Non-pigmented ciliary epithelial cell (primary cell): Measurements from ENCODE around the gene SUDS3.
"Not testable (repeated sequence)": the region's sequence is repeated elsewhere in the genome, so short reads cannot be mapped to it uniquely, and the experiment has no call there.

Experiments used
- DNase-seq: peaks from one replicate; pipeline ENCODE4 v3.0.0-alpha.2; 2010; ENCODE audit warnings: low read depth

Gene SUDS3, protein sequence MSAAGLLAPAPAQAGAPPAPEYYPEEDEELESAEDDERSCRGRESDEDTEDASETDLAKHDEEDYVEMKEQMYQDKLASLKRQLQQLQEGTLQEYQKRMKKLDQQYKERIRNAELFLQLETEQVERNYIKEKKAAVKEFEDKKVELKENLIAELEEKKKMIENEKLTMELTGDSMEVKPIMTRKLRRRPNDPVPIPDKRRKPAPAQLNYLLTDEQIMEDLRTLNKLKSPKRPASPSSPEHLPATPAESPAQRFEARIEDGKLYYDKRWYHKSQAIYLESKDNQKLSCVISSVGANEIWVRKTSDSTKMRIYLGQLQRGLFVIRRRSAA

DNA sequence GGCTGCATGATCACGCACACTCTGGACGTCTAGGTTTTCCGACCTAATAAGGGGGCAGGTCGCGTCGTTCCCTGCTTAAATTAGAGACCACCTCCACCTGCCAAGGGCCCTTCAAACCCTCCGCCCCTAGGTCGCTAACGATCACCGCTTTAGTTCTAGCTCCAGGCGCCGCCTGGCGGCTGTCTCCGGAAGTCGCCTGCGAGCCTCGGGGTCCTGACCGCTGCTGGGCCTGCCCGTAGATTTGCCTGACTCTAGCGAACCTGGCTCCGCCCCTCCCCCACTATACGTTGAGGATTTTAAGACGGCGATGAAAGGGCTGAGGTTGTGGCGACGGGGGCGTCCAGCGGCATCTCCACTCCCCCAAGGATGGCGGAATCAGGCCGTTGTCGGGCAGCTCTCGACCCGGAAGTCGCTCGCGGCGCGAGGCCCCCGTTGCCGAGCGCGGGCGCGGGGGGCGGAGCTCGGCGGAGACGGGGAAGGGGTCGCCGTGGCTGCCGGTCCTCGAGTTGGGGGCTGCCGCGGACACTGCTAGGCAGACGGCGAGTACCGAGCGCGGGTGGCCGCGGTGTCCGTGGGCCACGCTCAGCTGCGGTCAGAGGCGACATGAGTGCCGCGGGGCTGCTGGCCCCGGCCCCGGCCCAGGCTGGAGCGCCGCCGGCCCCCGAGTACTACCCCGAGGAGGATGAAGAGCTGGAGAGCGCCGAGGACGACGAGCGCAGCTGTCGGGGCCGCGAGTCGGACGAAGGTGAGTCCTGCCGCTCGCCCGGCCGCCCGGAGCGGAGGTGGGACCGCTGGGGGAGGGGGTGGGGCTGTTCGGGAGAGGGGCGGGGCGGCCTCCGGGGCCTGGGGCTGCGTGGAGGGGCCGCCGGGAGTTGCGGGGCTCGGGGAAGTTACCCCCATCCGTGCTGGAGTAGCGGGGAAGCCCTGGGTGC lies at the start of gene SUDS3:
Gene SUDS3 (plus strand): TSS at position 467 of the 932 bp plus-strand sequence. CDS start 137 bp downstream, at position 604.
- no peak for DNase-seq

DNA sequence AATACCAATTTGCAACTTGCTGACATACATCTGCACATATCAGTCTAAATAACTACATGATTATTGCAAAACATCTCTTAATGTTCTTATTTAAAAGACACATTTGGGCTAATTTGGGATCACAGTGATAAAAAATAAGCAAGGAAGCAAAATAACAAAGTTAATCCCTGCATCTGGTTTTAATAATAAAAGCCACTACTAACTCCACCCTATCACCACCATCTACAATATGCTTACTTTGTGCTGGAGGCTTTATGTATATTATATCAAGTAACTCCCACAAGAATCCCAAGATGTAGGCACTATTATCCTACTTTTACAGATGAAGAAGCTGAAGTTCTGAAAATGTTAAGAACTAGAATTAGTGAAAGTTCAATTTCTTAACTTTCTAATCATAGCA lies 49.4 kb upstream of the SUDS3 start:
- no peak for DNase-seq

DNA sequence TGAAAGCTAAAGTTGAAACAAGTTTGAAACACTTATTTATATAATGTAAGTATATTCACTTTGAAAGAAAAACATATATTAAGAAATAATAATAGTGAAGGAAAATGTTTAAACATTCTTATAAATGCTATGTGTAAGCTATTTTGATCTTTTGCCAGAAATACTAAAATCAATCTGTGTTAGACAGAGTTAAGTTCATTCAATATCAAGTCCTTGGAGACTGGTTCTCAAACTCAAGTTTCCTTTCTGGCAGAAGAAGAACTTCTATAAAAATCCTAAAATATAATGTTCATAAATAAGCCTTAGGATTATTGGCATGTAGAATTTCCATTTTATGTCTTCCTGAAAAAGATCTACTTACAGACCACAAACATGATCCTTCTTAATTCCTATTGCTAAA lies 49.0 kb upstream of the SUDS3 start:
- no peak for DNase-seq

DNA sequence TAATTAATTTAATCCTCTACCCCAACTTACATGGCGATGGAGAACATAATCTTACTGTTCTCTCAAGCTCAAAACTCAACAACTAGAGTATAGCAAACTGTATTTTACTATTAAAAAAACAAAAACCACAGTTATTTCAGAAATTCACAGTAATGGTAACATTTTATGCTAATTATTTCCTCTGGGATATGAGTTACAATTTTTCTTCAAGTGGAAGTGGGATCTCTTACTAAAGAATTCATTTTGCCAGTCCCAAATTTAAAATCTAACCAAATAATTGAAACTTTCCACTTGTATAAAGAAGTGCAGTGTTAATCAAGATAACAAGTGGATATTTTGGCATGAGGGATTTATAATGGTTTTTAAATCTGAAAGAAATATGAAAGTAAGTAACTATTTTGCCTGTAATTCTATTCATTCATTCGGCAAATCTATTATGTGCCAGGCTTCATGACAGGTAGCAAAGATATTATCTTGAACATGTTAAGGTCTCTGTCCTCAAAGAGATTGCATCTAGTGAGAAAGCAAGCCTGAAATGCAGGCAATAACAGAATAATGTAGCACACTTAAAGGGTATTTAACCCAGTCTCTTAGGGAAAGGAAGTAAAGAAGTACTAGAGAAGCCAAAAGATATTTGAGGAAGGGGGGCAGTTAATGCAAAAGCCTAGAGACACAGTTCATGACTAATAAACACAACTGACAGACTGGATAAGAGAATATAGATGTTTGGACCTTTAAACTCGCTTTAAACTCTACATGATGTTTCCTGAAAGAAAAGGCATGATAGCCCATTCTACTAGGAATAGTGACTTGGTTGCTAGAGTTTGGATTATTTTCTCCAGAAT lies 47.6 kb upstream of the SUDS3 start:
- no peak for DNase-seq

DNA sequence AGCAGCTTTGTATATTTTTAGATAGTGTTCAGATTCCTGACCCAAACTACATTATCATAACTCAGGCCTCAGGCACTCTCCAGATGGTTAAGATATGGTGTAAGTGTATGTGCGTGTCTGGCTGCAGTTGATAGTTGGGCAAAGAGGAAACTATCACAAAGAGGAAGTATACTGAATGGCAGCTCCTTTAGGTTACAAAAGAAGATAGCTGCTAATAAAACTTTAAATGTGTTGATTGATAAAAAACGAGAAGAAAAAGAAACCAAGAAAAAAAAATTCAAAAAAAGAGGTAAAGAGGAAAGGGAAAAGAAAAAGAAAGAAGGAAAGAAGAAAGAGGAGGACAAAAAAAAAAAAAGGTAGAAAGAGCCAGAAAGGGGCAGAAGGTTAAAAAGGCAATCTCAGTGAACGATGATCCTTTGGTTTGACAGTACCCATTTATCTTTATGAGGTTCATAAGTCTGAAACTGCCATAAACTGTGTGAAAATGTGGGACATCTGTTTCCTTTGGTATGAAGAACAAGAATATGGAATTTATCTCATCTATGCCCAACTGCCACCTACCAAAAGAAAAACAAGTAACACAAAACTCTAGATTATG lies 45.8 kb upstream of the SUDS3 start:
- no peak for DNase-seq

DNA sequence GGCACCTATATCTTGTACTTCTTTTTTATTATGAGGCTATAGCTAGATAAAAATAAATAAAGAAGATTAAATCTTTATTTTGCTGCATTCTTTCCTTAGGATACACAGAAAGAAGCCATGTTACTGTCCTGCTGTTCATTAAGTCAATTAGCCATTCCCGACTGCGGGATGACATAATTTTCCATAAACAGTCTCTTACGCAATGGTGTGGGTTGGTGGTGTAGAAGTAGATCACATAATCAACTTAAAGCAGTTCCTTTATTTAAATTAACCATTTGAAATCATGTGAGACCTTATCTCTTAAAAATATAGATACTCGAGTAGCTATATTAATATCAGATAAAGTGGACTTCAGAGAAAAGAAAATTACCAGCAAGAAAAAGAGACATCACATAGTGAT lies 43.8 kb upstream of the SUDS3 start:
- no peak for DNase-seq

DNA sequence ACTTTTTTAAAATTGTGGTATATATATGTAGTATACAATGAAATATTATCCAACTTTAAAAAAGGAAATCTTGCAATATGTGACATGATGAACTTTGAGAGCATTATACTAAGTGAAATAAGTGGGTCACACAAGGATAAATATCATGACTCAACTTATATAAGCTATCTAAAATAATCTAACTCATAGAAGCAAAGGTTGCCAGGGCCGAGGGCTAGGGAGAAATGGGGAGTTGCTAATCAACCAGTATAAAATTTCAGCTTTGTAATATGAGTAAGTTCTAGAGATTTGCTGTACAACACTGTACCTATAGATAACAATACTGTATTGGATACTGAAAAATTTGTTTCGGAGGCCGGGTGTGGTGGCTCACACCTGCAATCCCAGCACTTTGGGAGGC lies 42.1 kb upstream of the SUDS3 start:
- no peak for DNase-seq

DNA sequence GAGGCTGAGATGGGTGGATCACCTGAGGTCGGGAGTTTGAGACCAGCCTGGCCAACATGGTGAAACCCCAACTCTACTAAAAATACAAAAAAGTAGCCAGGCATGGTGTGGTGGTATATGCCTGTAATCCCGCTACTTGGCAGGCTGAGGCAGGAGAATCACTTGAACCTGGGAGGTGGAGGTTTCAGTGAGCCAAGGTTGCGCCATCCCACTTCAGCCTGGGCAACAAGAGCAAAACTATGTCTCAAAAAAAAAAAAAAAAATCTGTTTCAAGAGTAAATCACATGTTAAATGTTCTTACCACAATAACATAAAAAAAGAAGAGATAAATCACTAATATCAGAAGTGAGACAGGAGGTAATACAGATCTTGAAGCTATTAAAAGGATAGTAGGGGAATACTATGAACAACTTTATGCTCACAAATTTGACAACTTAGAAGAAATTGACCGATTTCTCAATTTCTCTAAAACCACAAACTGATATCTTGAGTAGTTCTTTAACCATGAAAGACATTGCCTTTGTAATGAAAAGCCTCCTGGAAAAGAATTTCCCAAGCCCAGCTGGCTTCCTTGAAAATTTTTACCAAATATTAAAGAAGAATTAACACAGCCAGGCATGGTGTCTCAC lies 41.3 kb upstream of the SUDS3 start:
- DNase-seq = no peak

DNA sequence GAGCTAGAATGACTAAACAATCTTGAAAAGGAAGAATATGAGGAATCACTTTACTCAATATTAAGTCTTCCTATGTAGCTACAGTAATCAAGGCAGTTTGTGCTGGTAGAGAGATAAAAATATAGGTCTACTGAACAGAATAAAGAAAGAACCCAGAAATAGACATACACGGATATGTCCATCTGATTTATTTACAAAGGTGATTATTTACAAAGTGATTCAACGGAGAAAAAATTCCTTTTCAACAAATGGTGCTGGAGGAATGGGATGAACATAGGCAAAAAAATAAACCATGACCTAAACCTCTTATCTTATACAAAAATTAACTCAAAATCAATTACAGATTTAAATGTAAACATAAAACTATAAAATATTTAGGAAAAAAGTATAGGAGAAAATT lies 40.2 kb upstream of the SUDS3 start:
- no peak for DNase-seq

DNA sequence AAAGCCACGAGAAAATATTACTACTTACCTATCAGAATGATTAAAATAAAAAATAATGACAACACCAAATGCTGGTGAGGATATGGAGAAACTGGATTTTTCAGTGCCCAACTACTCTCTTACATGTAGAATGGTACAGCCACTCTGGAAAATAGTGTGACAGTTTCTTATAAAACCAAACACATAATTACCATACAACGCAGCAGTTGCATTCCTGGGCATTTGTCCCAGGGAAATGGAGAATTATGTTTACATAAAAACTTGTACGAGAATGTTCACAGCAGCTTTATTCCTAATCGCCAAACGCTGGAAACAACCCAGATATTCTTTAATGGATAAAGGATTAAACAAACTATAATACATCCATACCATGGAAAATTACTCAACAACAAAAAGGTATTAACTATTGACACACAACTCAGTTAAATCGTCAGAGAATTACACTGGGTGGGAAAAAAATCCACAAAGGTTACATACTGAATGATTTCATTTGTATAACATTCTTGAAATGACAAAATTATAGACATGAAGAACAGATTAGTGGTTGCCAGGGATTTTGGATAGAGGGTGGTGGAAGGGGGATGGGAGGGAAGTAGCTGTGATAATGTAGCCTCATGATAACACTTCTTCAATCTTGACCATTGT lies 39.0 kb upstream of the SUDS3 start:
- DNase-seq = no peak

DNA sequence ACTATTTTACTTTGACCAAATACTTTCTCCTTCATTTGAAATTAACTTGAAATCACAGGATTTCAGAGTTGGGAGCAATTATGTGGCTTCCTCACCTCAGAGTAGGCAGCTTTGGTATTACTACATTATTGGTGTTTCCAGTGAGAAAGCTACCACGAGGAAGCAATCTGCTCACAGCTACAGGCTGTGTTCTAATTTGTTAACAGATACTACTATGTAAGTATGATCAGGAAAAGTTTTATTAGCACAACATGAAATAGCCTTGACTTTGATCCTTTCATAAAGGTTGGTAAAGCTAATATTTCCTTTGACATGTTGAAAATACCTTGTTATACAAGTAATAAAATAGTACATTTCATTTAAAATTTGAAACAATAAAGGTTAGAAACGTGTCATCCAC lies 34.3 kb upstream of the SUDS3 start:
- no peak for DNase-seq

DNA sequence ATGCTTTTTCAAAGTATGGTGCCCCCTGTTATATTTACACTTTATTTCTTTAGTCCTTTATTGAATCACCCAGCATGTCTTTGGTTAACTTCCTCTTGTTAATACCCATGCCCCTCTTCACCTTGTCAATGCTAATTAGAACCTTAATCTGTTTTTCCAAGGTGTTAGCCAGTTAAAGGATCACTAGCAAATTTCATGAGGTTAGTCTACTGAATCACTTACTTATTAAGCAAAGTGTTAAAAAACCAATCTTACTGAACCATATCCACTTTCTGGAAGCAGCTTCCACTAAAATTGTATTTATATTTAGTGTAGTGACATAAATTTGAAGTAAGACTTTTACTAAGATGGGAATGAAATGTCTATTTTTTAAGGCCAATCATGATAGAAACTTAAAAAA lies 31.5 kb upstream of the SUDS3 start:
- no peak for DNase-seq

DNA sequence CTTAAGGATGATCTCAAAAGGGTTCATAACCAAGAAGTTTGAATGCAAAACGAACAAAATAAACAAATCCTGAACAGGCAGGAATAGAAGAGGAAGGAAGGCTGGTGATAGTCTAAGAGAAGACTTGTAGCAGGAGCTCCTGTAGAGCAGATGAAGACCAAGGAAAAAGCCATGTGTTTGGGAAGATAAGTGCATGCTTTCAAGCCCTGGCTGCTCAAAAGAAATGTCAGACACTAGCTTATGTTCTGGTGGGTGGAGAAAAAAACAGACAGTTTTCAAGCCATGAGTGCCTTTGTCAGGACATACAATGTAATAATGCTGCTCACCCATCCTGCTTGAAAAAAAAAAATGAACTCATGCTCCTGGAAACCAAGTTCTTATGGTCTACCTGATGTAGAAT lies 31.0 kb upstream of the SUDS3 start:
- no peak for DNase-seq

DNA sequence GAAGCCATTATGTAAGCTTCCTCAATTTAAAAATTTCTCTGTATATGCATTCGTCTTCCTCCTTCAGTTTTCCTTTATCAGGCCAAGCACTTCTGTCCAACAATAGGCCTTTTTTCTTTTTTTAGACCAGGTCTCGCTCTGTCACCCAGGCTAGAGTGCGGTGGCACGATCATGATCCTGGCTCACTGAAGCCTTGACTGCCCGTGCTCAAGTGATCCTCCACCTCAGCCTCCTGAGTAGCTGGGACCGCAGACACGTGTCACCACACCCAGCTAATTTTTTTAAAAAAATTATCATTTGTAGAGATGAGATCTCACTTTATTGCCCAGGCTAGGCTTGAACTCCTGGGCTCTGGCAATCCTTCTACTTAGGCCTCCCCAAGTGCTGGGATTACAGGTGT lies 29.5 kb upstream of the SUDS3 start:
- no peak for DNase-seq

DNA sequence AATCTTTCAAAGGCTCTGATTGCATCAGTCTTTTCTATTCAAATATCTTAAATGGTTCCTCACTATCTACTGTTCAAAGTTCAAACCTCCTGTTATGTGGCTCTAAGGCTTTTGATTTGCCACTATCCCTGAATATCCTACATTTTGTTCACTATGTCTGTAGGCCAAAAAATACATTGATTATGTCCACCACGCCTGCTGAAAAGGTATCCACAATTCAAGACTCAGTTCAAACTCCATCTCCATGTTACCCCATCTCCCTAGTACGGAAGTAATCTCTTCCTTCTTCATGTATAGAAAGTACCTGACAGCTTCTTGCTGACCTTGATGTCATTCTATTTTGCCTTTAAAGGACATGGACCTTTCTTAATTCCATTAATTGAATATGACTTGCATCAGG lies 28.4 kb upstream of the SUDS3 start:
- DNase-seq = no peak

DNA sequence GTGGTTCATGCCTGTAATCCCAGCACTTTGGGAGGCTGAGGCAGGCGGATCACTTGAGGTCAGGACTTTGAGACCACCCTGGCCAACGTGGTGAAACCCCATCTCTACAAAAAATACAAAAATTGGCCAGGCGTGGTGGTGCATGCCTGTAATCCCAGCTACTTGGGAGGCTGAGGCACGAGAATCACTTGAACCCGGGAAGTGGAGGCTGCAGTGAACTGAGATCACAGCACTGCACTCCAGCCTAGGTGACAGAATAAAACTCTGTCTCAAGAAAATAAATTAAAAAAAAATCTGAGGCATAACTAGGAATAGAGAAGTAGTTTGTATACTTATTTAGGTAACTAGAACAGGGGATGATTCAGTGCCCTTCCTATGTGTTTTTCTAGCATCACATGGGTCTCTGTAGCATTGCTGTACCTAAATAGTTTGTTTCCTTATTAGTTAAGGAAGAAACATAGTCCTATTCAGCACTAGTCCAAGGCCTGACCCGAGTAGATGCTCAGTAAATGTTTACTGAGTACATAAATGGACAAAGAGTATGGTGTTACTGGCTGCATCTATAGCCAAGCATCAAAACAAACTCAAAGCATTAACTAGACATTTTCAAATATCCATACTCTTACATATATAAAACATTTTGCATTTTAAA lies 25.3 kb upstream of the SUDS3 start:
- no peak for DNase-seq

DNA sequence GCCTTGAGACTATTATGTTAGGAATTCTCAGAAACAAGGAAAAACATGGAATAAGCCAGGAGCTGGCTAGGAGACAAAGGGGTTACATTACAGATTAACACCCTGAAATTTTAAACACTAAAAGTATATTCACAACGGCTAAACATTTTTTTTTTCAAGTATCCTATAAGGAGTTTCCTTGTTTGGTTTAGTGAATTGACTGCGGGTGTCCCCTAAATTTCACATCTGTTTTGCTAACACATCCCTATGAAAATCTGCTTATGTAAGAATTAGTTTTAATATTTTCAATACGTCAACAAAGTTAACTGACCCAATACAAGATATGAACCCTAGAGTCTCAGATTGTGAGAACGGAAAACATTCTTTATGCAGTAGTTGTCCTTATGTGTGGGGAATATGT lies 22.6 kb upstream of the SUDS3 start:
- no peak for DNase-seq

DNA sequence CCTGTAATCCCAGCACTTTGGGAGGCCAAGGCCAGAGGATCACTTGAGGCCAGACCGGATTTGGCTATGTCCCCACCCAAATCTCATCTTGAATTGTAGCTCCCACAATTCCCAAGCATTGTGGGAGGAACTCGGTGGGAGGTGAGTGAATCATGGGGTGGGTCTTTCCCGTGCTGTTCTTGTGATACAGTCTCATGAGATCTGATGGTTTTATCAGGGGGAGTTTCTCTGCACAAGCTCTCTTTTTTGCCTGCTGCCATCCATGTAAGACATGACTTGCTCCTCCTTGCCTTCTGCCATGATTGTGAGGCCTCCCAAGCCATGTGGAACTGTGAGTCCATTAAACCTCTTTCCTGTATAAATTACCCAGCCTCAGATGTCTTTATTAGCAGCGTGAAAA lies 21.9 kb upstream of the SUDS3 start:
- not testable (repeated sequence) for DNase-seq

DNA sequence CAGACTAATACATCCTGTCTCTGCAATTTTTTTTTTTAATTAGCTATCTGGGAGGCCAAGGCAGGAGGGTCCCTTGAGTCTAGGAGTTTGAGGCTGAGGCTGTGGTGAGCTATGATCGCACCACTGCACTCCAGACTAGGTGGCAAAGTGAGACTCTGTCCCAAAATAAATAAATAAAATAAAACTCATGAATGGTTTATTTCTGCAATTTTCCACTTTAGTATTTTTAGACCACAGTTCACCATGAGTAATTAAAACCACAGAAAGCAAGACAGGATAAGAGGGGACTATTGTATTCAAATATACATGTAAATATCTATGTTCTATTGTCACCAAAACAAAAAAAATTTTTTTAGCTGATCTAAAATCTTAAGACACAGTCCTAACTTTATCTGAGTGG lies 21.5 kb upstream of the SUDS3 start:
- no peak for DNase-seq

DNA sequence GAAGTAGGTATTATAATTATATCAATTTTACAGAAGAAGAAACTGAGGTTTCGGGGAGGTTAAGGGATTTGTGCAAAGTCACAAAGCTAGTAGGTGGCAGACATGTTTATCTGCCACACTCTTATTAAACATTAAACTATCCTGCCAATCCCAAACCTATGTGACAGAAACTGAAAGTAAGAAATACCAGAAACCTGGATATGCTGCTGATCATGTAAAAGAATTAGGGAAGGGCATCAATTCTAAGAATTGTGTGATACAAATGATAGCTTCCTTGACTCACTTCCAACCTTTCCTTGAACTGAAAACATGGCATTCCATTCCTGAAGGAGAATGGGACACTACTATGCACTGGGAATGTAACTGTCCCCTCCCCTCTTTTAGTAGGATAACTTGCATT lies 20.5 kb upstream of the SUDS3 start:
- DNase-seq = no peak
